SU-DHL-6 (cell line): ENCODE results near the gene SFMBT2.

Experiments used
- H2AFZ ChIP-seq: fragments of 200-600 bp; sonication (generic); 2 replicates; pipeline ENCODE4 v1.6.1; 2014; ENCODE audit warnings: low read depth, mild to moderate bottlenecking, moderate library complexity, mixed read lengths, antibody characterized with exemption, low read length; ENCODE audit not compliant: severe bottlenecking
- H3F3A ChIP-seq: fragments of 200-600 bp; shearing (Covaris generic); 2 replicates; pipeline ENCODE4 v1.6.0; 2016; ENCODE audit warnings: antibody characterized with exemption, mild to moderate bottlenecking; ENCODE audit not compliant: insufficient read depth
- H3K27ac ChIP-seq: fragments of 200-600 bp; sonication (generic); 2 replicates; pipeline ENCODE4 v1.5.1; 2016; ENCODE audit warnings: low read depth, mild to moderate bottlenecking, low read length, moderate library complexity, mixed read lengths
- H3K27me3 ChIP-seq: fragments of 200-600 bp; sonication (generic), shearing (Covaris generic); 2 replicates; pipeline ENCODE4 v1.6.0; 2014; ENCODE audit warnings: mild to moderate bottlenecking, low read length
- H3K36me3 ChIP-seq: fragments of 200-600 bp; sonication (generic); 2 replicates; pipeline ENCODE4 v1.6.1; 2014; ENCODE audit warnings: mild to moderate bottlenecking, low read length, mixed read lengths
- H3K4me2 ChIP-seq: fragments of 300-600, 200-600 bp; shearing (Covaris generic), sonication (generic); 2 replicates; pipeline ENCODE4 v1.6.0; 2014; ENCODE audit warnings: low read length, low read depth, mild to moderate bottlenecking; ENCODE audit not compliant: poor library complexity, severe bottlenecking
- H3K4me3 ChIP-seq: fragments of 200-600 bp; sonication (generic); 2 replicates; pipeline ENCODE4 v1.5.1; 2014; ENCODE audit warnings: antibody characterized with exemption, low read length, mild to moderate bottlenecking, mixed read lengths; ENCODE audit not compliant: insufficient read depth, poor library complexity, severe bottlenecking
- H3K79me2 ChIP-seq: fragments of 200-600 bp; sonication (generic); 2 replicates; pipeline ENCODE4 v1.6.1; 2014; ENCODE audit warnings: mild to moderate bottlenecking, low read length, moderate library complexity; ENCODE audit not compliant: insufficient read depth
- H3K9ac ChIP-seq: fragments of 200-600 bp; sonication (generic); 2 replicates; pipeline ENCODE4 v1.7.0; 2014; ENCODE audit warnings: mild to moderate bottlenecking, low read length
- H3K9me2 ChIP-seq: fragments of 200-600 bp; sonication (generic); replicated peaks from 2 replicates; pipeline ENCODE4 v1.6.1; 2014; ENCODE audit warnings: low read length; ENCODE audit not compliant: insufficient read depth
- H3K9me3 ChIP-seq: fragments of 200-600 bp; sonication (generic); 2 replicates; pipeline ENCODE4 v1.6.1; 2014; ENCODE audit warnings: low read length, mixed read lengths; ENCODE audit not compliant: insufficient read depth
- H4K20me1 ChIP-seq: fragments of 200-600 bp; sonication (generic); 2 replicates; pipeline ENCODE4 v1.6.1; 2014; ENCODE audit warnings: low read depth, mild to moderate bottlenecking, antibody characterized with exemption, low read length, moderate library complexity, mixed read lengths
- EZH2phosphoT487 ChIP-seq: fragments of 200-600 bp; sonication (generic), shearing (Covaris generic); conservative IDR thresholded peaks from 2 replicates; pipeline ENCODE4 v1.6.1; 2018; ENCODE audit warnings: mild to moderate bottlenecking, antibody characterized with exemption, low read length, moderate library complexity, mixed read lengths
- TF ChIP-seq, protein P1 (sequence below): fragments of 200-600 bp; sonication (generic); IDR thresholded peaks from one replicate; pipeline ENCODE4 v1.5.1; 2017; ENCODE audit warnings: antibody characterized with exemption, mild to moderate bottlenecking, low read length, moderate library complexity; ENCODE audit not compliant: insufficient read depth, poor library complexity, severe bottlenecking

SFMBT2 gene

GRCh38 chr10:7263616-7264015 is 147.2 kb downstream of the SFMBT2 start:
- H4K20me1 ChIP-seq = no peaks in the 10 kb centered on the region
- H2AFZ ChIP-seq = no peak overlapping the region
- no peak overlapping the region for H3K4me2 ChIP-seq
- TF ChIP-seq EZH2phosphoT487 = no peak
- TF ChIP-seq, protein P1, sequence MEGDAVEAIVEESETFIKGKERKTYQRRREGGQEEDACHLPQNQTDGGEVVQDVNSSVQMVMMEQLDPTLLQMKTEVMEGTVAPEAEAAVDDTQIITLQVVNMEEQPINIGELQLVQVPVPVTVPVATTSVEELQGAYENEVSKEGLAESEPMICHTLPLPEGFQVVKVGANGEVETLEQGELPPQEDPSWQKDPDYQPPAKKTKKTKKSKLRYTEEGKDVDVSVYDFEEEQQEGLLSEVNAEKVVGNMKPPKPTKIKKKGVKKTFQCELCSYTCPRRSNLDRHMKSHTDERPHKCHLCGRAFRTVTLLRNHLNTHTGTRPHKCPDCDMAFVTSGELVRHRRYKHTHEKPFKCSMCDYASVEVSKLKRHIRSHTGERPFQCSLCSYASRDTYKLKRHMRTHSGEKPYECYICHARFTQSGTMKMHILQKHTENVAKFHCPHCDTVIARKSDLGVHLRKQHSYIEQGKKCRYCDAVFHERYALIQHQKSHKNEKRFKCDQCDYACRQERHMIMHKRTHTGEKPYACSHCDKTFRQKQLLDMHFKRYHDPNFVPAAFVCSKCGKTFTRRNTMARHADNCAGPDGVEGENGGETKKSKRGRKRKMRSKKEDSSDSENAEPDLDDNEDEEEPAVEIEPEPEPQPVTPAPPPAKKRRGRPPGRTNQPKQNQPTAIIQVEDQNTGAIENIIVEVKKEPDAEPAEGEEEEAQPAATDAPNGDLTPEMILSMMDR = no peak
- H3K9ac ChIP-seq = no peak overlapping the region
- H3K9me3 ChIP-seq = no peaks in the 10 kb centered on the region
- H3K27me3 ChIP-seq = no peaks in the 10 kb centered on the region
- no peaks in the 10 kb centered on the region for H3K36me3 ChIP-seq
- H3K27ac ChIP-seq = no peak overlapping the region
- H3K79me2 ChIP-seq = no peaks in the 10 kb centered on the region
- H3K9me2 ChIP-seq = no peaks in the 10 kb centered on the region
- no peaks in the 10 kb centered on the region for H3F3A ChIP-seq
- no peak overlapping the region for H3K4me3 ChIP-seq

GRCh38 chr10:7261351-7261750 is 149.5 kb downstream of the SFMBT2 start:
- no peak for TF ChIP-seq EZH2phosphoT487
- TF ChIP-seq, protein P1 = no peak
- Histone ChIP-seq H2AFZ (no peak overlapping the region), H3K27ac (no peak overlapping the region), H4K20me1 (no peaks in the 10 kb centered on the region), H3K4me3 (no peak overlapping the region), H3K79me2 (no peaks in the 10 kb centered on the region), H3K9me3 (no peaks in the 10 kb centered on the region), H3K9me2 (no peaks in the 10 kb centered on the region), H3F3A (no peaks in the 10 kb centered on the region), H3K4me2 (no peak overlapping the region), H3K27me3 (no peaks in the 10 kb centered on the region), H3K9ac (no peak overlapping the region), H3K36me3 (no peaks in the 10 kb centered on the region)

DNA sequence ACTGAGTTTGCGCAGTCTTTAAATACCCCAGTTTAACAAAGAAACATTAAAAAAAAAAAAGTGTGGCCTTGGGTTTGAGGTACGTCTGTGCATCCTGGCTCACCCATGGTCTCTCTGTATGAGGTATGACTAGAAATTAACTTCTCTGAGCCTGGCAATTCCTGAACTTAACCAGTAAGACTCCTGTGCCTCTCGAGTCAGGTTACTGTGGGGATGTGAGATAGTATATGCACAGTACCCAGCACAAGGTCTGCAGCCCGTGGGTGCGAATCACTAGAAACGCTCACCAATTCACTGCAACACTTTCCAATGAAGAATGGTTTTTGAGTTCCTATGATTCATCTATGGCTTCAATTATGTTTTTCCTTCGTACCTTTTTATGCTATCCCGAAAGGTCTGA is 149.9 kb downstream of the SFMBT2 start:
- Histone ChIP-seq H3K4me3 (no peak overlapping the region), H3K9me2 (no peaks in the 10 kb centered on the region), H3K9ac (no peak overlapping the region), H3K79me2 (no peaks in the 10 kb centered on the region), H2AFZ (no peak overlapping the region), H4K20me1 (no peaks in the 10 kb centered on the region), H3K9me3 (no peaks in the 10 kb centered on the region), H3F3A (no peaks in the 10 kb centered on the region), H3K36me3 (no peaks in the 10 kb centered on the region), H3K27ac (no peak overlapping the region), H3K4me2 (no peak overlapping the region), H3K27me3 (no peaks in the 10 kb centered on the region)
- TF ChIP-seq, protein P1 = no peak
- no peak for TF ChIP-seq EZH2phosphoT487
